GM18499 (cell line): Measurements from ENCODE around the gene ACSL5.
A peak's percentile ranks its signal among the peaks of the same experiment; 100 is the strongest.
"Not testable (repeated sequence)": the region's sequence is repeated elsewhere in the genome, so short reads cannot be mapped to it uniquely, and the experiment has no call there.

Experiments
- ATAC-seq: cut with Tn5 transposase; IDR thresholded peaks from one replicate; pipeline ENCODE4 v1.9.1; 2021; ENCODE audit warnings: moderate number of reproducible peaks; ENCODE audit not compliant: insufficient read depth, unreplicated experiment

ACSL5 gene

DNA sequence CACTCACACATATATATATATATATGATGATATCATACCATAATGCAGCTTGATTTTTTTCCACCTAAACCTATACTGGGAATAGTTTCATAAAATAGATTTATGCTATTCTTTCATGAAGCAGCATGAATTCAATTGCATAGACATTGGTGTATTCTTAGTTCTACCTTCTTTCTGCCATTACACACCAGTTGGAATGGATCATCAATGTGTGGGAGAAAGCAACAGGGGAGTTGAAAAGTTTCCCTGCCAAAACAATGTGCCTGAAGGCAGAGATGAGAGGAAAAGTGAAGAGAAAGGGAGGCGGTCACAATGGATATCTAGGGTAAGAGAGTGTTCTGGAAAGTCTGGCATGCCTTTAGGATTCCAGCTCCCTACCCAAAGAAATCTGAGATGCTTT is 25.2 kb upstream of the ACSL5 start:
- ATAC-seq, result no peak

DNA sequence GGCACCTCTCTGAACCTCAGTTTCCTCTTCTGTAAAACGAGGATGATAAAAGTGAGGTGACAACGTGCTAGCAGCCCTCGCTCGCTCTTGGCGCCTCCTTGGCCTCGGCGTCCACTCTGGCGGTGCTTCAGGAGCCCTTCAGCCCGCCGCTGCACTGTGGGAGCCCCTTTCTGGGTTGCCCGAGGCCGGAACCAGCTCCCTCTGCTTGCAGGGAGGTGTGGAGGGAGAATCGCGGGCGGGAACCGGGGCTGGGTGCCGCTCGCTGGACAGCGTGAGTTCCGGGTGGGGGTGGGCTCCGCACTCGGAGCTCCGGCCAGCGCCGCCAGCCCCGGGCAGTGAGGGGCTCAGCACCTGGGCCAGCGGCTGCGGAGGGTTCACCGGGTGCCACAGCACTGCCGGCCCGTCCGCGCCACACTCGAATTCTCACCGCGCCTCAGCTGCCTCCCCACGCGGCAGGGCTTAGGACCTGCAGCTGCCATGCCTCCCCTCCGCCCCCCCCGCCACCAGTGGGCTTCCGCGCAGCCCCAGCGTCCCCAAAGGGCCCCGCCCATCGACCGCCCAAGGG is 24.3 kb upstream of the ACSL5 start:
- no peak for ATAC-seq

GRCh38 chr10:112351146-112351545 is 22.8 kb upstream of the ACSL5 start:
- no peak for ATAC-seq

GRCh38 chr10:112352044-112352443 is 21.9 kb upstream of the ACSL5 start:
- ATAC-seq, result no peak

GRCh38 chr10:112353046-112353445 is 20.9 kb upstream of the ACSL5 start:
- no peak for ATAC-seq

DNA sequence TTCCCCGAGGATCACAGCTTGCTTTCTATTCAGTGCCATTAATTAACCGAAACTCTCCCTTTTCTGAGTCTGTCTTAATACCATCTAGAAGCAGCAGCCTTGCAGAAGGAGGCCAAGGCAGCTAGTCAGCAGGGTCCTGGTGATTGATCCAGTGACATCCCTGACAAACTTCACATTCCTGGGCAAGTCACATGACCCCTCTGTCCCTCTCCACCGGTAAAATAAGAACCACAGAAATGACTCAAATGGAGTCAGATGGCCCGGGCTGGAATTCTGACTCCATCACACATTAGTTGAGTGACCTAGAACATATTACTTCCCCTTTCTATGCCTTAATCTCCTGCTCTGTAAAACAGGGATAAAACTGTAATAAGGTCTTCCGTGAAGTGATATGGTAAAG is 17.2 kb upstream of the ACSL5 start:
- ATAC-seq, result no peak

GRCh38 chr10:112359606-112360307 is 14.2 kb upstream of the ACSL5 start:
- no peak for ATAC-seq

- ATAC-seq, result no peak
Measured at GRCh38 chr10:112360308-112361270, 13.3 kb upstream of the ACSL5 start.

- ATAC-seq, result no peak
Measured at GRCh38 chr10:112361951-112362751, 11.8 kb upstream of the ACSL5 start.

DNA sequence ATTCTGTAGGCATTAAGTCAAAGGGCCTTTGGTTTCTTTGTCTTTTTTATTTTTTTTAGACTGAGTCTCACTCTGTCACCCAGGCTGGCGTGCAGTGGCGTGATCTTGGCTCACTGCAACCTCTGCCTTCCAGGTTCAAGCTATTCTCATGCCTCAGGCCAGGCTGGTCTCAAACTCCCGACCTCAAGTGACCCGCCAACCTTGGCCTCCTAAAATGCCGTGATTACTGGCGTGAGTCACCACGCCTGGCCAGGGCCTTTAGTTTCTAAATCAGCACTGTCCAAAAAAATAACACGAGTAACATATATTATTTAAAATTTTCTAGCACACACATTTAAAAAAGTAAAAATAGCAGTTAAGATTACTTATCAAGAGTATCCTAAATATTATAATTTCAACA is 11.1 kb upstream of the ACSL5 start:
- no peak for ATAC-seq

DNA sequence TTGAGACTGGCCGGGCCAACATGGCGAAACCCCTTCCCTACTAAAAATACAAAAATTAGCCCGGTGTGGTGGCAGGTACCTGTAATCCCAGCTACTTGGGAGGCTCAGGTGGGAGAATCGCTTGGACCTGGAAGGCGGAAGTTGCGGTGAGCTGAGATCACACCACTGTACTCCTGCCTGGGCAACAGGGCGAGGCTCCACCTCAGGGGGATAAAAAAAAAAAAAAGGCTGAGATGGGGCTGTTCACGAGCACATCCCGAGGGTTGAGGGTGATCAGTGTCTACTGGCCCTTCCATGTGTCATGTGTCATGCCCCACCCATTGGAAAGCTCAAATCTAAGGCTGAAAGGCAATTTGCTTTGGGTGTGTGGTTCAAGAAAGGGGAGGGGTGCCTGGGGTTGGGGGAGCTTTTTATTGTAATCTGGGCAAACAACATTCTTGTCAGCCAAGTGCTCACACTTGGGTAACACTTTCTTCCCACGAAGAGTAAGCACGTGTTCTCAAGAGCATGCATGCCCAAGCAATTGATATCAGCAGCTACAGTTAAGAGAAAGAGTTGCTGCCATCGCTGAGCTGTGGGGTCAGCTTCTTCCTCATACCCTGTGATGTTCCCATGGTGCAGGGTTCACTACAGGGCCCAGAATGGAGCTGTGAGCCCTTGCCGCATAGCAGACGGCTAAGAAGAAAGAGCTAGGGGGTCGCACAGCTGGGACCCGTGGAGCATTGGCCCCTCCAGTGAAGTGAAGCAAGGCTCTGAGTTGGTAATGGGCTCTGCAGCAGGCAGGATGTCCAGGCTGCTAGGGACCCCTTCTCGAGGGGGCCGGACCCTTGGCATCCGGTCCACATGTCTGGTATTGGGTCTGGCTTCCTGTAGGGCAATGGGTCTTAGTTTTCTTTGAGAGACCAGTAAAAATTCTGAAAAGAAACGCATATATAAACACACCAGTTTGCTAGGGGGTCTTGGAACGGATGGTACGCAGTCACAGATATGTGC is 9.9 kb upstream of the ACSL5 start:
- no peak for ATAC-seq

DNA sequence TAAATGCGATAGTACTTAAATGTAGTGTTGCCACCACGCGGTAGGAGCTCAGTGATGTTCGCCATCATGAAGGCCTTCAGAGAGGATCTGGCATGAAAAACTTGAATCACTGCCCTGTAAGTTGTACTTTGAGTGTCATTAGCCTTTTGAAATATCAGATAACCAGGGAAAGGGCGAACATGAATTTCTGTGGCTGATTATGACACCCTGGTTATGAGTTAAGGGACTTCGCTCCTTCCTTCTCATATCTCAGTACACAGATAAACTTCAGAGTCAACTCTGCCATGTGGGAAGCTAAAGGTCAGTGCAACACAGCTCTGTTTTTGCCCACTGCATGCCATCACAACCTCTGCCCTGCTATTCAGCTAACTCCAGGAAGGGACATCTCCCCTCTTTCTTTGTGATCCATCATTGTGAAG is 8.9 kb upstream of the ACSL5 start:
- ATAC-seq, result no peak

- ATAC-seq, result no peak
Measured at GRCh38 chr10:112365451-112365850, 8.5 kb upstream of the ACSL5 start.

DNA sequence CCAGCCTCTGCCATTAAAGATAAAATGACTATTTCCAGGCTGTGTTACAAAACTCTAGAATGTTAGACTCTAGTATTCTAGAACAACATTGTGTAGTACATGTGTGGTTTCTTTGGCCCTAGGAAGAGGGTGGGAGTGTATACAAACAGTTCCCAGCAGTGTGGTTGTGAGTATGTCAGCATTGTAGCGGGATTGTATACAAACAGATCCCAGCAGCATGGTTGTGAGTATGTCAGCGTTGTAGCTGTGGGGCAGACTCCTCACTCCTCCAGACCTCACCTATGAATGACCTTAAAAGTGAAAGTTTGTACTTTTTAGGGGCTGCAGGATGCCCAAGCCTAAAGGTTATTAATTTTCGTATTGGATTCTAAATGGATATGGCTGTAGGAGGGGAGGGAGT is 6.9 kb upstream of the ACSL5 start:
- no peak for ATAC-seq

DNA sequence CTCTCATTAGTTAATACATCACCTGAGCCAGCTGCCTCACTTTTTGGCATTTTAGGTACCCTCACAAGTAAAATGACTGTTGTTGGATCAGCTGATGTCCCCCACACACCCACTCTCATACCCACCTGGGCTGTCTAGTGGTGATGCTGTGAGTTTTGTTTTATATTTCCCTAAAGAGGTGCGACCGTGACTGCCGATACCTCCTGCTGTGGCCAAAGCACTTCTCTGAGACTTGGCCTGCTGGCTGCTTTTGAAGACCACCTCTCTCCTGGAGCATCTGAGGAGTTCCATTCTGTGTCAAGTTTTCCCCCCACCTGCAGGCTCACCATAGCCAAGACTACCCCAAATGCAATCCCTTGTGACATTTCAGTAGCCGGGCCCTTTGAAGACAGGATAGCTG is 6.4 kb upstream of the ACSL5 start:
- ATAC-seq, result no peak

DNA sequence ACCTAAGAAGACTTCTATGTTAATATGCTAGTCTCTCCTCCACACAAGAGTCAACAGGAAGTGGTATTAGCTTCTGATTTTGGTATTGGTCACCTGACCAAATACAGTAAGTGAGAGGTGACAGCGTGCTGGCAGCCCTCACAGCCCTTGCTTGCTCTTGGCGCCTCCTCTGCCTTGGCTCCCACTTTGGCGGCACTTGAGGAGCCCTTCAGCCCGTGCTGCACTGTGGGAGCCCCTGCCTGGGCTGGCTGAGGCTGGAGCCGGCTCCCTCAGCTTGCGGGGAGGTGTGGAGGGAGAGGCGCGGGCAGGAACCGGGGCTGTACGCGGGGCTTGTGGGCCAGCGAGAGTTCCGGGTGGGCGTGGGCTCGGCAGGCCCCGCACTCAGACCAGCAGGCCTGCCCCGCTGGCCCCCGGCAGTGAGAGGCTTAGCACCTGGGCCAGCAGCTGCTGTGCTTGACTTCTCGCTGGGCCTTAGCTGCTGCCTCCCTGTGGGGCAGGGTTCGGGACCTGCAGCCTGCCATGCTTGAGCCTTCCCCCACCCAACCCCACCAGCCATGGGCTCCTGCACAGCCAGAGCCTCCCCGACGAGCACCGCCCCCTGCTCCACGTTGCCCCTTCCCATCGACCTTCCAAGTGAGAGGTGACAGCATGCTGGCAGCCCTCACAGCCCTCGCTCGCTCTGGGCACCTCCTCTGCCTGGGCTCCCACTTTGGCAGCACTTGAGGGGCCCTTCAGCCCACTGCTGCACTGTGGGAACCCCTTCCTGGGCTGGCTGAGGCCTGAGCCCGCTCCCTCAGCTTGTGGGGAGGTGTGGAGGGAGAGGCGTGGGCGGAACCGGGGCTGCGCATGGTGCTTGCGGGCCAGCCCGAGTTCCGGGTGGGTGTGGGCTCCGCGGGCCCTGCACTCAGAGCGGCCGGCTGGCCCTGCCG is 4.2 kb upstream of the ACSL5 start:
- ATAC-seq, result peak; percentile 98

DNA sequence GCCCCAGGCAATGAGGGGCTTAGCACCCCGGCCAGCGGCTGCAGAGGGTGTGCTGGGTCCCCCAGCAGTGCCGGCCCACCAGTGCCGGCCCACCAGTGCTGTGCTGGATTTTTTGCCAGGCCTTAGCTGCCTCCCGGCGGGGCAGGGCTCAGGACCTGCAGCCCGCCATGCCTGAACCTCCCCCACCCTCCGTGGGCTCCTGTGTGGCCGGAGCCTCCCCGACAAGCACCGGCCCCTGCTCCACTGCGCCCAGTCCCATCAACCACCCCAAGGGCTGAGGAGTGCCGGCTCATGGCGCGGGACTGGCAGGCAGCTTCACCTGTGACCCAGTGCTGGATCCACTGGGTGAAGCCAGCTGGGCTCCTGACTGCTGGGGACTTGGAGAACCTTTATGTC is 3.5 kb upstream of the ACSL5 start:
- no peak for ATAC-seq

GRCh38 chr10:112371326-112371725 is 2.6 kb upstream of the ACSL5 start:
- not testable (repeated sequence) for ATAC-seq
